H9 (cell line): ENCODE measurements around the gene NME2. TPM values are rescaled to one million over a fixed set of nuclear protein-coding genes. Genes with fewer than 3 reads are reported as not detected.

Experiments used
- DNase-seq: peaks from one replicate; pipeline ENCODE4 v3.0.0-alpha.2; 2017
- H2AFZ ChIP-seq: one replicate; pipeline ENCODE4 v1.6.1; 2013; ENCODE audit warnings: mild to moderate bottlenecking, low read length, control low read depth, moderate library complexity
- H2AK5ac ChIP-seq: 2 replicates; pipeline ENCODE4 v1.6.1; 2013; ENCODE audit warnings: low read length, control low read depth, mixed read lengths; ENCODE audit not compliant: insufficient read length
- H2BK120ac ChIP-seq: one replicate; pipeline ENCODE4 v1.6.1; 2013; ENCODE audit warnings: low read depth, mild to moderate bottlenecking, low read length, control low read depth, inconsistent platforms; ENCODE audit not compliant: poor library complexity, severe bottlenecking
- H2BK12ac ChIP-seq: 2 replicates; pipeline ENCODE4 v1.6.1; 2013; ENCODE audit warnings: low read length, control low read depth, mixed read lengths, low read depth; ENCODE audit not compliant: insufficient read length
- H2BK15ac ChIP-seq: 2 replicates; pipeline ENCODE4 v1.6.1; 2013; ENCODE audit warnings: low read depth, low read length, control low read depth
- H2BK20ac ChIP-seq: one replicate; pipeline ENCODE4 v1.6.1; 2013; ENCODE audit warnings: low read depth, mild to moderate bottlenecking, low read length, control low read depth, inconsistent platforms; ENCODE audit not compliant: poor library complexity, severe bottlenecking
- H2BK5ac ChIP-seq: 2 replicates; pipeline ENCODE4 v1.6.1; 2013; ENCODE audit warnings: low read length, control low read depth, mixed read lengths; ENCODE audit not compliant: insufficient read length
- H3K14ac ChIP-seq: 2 replicates; pipeline ENCODE4 v1.6.1; 2013; ENCODE audit warnings: low read length, control low read depth; ENCODE audit not compliant: insufficient read depth
- H3K18ac ChIP-seq: 2 replicates; pipeline ENCODE4 v1.6.1; 2013; ENCODE audit warnings: low read depth, mild to moderate bottlenecking, mixed read lengths, low read length, control low read depth; ENCODE audit not compliant: insufficient read length
- H3K23ac ChIP-seq: 2 replicates; pipeline ENCODE4 v1.6.1; 2013; ENCODE audit warnings: low read length, control low read depth, mixed read lengths, low read depth; ENCODE audit not compliant: insufficient read length
- H3K23me2 ChIP-seq: 2 replicates; pipeline ENCODE4 v1.6.1; 2013; ENCODE audit warnings: low read depth, mild to moderate bottlenecking, mixed read lengths, low read length, control low read depth; ENCODE audit not compliant: insufficient read length, poor library complexity, severe bottlenecking
- H3K27ac ChIP-seq: 2 replicates; pipeline ENCODE4 v1.5.1; 2013; ENCODE audit warnings: low read length, control low read depth, mixed read lengths, low read depth; ENCODE audit not compliant: insufficient read length
- H3K27me3 ChIP-seq: 2 replicates; pipeline ENCODE4 v1.6.1; 2013; ENCODE audit warnings: low read length, control low read depth, inconsistent platforms; ENCODE audit not compliant: insufficient read depth
- H3K4ac ChIP-seq: 2 replicates; pipeline ENCODE4 v1.6.1; 2013; ENCODE audit warnings: low read depth, mild to moderate bottlenecking, control low read depth, inconsistent platforms, low read length, moderate library complexity
- H3K4me1 ChIP-seq: 2 replicates; pipeline ENCODE4 v1.6.1; 2013; ENCODE audit warnings: low read length, control low read depth, inconsistent platforms; ENCODE audit not compliant: insufficient read depth
- H3K4me2 ChIP-seq: 2 replicates; pipeline ENCODE4 v1.6.1; 2013; ENCODE audit warnings: low read length, control low read depth, mixed read lengths; ENCODE audit not compliant: insufficient read length, insufficient read depth
- H3K56ac ChIP-seq: 2 replicates; pipeline ENCODE4 v1.6.1; 2013; ENCODE audit warnings: low read depth, mild to moderate bottlenecking, mixed read lengths, low read length, control low read depth; ENCODE audit not compliant: insufficient read length
- H3K79me1 ChIP-seq: 2 replicates; pipeline ENCODE4 v1.6.1; 2013; ENCODE audit warnings: low read depth, mild to moderate bottlenecking, moderate library complexity, low read length, control low read depth, inconsistent platforms; ENCODE audit not compliant: insufficient read depth, poor library complexity, severe bottlenecking
- H3K79me2 ChIP-seq: 2 replicates; pipeline ENCODE4 v1.6.1; 2013; ENCODE audit warnings: low read length, control low read depth, inconsistent platforms; ENCODE audit not compliant: insufficient read depth
- H3K9ac ChIP-seq: 2 replicates; pipeline ENCODE4 v1.6.1; 2013; ENCODE audit warnings: low read length, control low read depth, mixed read lengths; ENCODE audit not compliant: insufficient read length; ENCODE audit errors: extremely low read depth
- H3K9me3 ChIP-seq: one replicate; pipeline ENCODE4 v1.6.1; 2013; ENCODE audit warnings: low read depth, low read length, inconsistent platforms; ENCODE audit not compliant: control insufficient read depth
- H3T11ph ChIP-seq: one replicate; pipeline ENCODE4 v1.6.1; 2013; ENCODE audit warnings: mild to moderate bottlenecking, low read length, control low read depth, inconsistent platforms
- H4K20me1 ChIP-seq: one replicate; pipeline ENCODE4 v1.6.1; 2013; ENCODE audit not compliant: control insufficient read depth, insufficient read length, insufficient read depth
- H4K5ac ChIP-seq: 2 replicates; pipeline ENCODE4 v1.6.1; 2013; ENCODE audit warnings: low read depth, mild to moderate bottlenecking, mixed read lengths, low read length, control low read depth; ENCODE audit not compliant: insufficient read length
- H4K8ac ChIP-seq: replicated peaks from 2 replicates; pipeline ENCODE4 v1.6.1; 2013; ENCODE audit warnings: low read length, control low read depth, mixed read lengths, low read depth; ENCODE audit not compliant: insufficient read length
- H4K91ac ChIP-seq: 2 replicates; pipeline ENCODE4 v1.6.1; 2013; ENCODE audit warnings: low read depth, mild to moderate bottlenecking, moderate library complexity, mixed read lengths, low read length, control low read depth; ENCODE audit not compliant: insufficient read length
- H3K27ac Mint-ChIP-seq, 3 experiments: 2 replicates in 2 of 3; 3 replicates in 1 of 3; pipeline ENCODE4 v1.8.0; 2020 to 2021; ENCODE audit warnings: mixed read lengths in 3 of 3, mild to moderate bottlenecking in 1 of 3, moderate library complexity in 1 of 3
- H3K27me3 Mint-ChIP-seq: 2 replicates; pipeline ENCODE4 v1.8.0; 2021; ENCODE audit warnings: low read depth, mild to moderate bottlenecking, moderate library complexity, mixed read lengths
- H3K36me3 Mint-ChIP-seq, 3 experiments: 2 replicates in 2 of 3; 3 replicates in 1 of 3; pipeline ENCODE4 v1.8.0; 2020 to 2021; ENCODE audit warnings: low read depth in 3 of 3, mixed read lengths in 3 of 3; ENCODE audit not compliant: insufficient read depth in 1 of 3
- H3K4me1 Mint-ChIP-seq, 2 experiments: 2 replicates each; pipeline ENCODE4 v1.8.0; 2020; ENCODE audit warnings: mixed read lengths in 2 of 2
- H3K4me3 Mint-ChIP-seq, 2 experiments: 2 replicates in 1 of 2; 3 replicates in 1 of 2; pipeline ENCODE4 v1.8.0; 2020 to 2021; ENCODE audit warnings: mild to moderate bottlenecking in 2 of 2, mixed read lengths in 2 of 2, moderate library complexity in 1 of 2
- H3K9me3 Mint-ChIP-seq, 2 experiments: 2 replicates in 1 of 2; 3 replicates in 1 of 2; pipeline ENCODE4 v1.8.0; 2020; ENCODE audit warnings: mild to moderate bottlenecking in 2 of 2, mixed read lengths in 2 of 2, moderate library complexity in 1 of 2
- WGBS: extraction: QIAGEN DNeasy Blood & Tissue Kit; methylation state at CpG from one replicate; pipeline ENCODE4 v1.1.7; 2013; ENCODE audit warnings: missing lambda C conversion rate, low lambda C conversion rate, mixed read lengths; ENCODE audit not compliant: insufficient read length; ENCODE audit errors: extremely low coverage; 5-methylcytosine and 5-hydroxymethylcytosine counted together
- total RNA-seq: library from RNA; stranded (reverse); gene quantifications from 2 replicates; pipeline ENCODE4 v1.2.1, GENCODE V29; 2021
- TF ChIP-seq, protein P1 (sequence below): fragments of 200-600 bp; sonication (generic); conservative IDR thresholded peaks from 3 replicates; pipeline ENCODE4 v1.8.0; 2021; ENCODE audit warnings: antibody characterized with exemption, mild to moderate bottlenecking

Gene NME2
- total RNA-seq, 1 experiment from 2014 or later: 819 TPM

- no peak overlapping the region for H3T11ph ChIP-seq
- no peak overlapping the region for H3K18ac ChIP-seq
- no peak overlapping the region for H2AFZ ChIP-seq
- H4K8ac ChIP-seq: no peak overlapping the region
- H3K79me1 ChIP-seq: peaks cover 4% of the 10 kb centered on the region
- Mint-ChIP-seq H3K4me3 (peak overlapping the region; percentile 83 to 94), H3K27me3 (no peaks in the 10 kb centered on the region), H3K4me1 (peaks cover 17 to 20% of the 10 kb centered on the region in 2 experiments), H3K27ac (peak overlapping the region; percentile 87 to 99 (median 91); a peak in 6 of 7 replicates), H3K36me3 (peaks cover 46 to 65% (median 60%) of the 10 kb centered on the region in 3 experiments), H3K9me3 (no peaks in the 10 kb centered on the region)
- no peak overlapping the region for H4K91ac ChIP-seq
- no peak overlapping the region for H3K27ac ChIP-seq
- H2BK15ac ChIP-seq: no peak overlapping the region
- no peak overlapping the region for H2BK120ac ChIP-seq
- peak; percentile 74 for DNase-seq
- no CpG with 5 or more reads among the region's 16 CpGs for WGBS
- no peak overlapping the region for H2BK5ac ChIP-seq
- H3K56ac ChIP-seq: no peak overlapping the region
- H3K4ac ChIP-seq: no peak overlapping the region
- peaks cover 13% of the 10 kb centered on the region for H3K23me2 ChIP-seq
- no peaks in the 10 kb centered on the region for H3K9me3 ChIP-seq
- peak overlapping the region; percentile 95 for H3K4me2 ChIP-seq
- no peaks in the 10 kb centered on the region for H3K4me1 ChIP-seq
- H3K14ac ChIP-seq: no peak overlapping the region
- H4K5ac ChIP-seq: no peak overlapping the region
- no peak overlapping the region for H2BK12ac ChIP-seq
- no peak overlapping the region for H3K9ac ChIP-seq
- H3K79me2 ChIP-seq: no peaks in the 10 kb centered on the region; the same call in 1 of the 2 replicates
- H3K23ac ChIP-seq: no peak overlapping the region
- H2BK20ac ChIP-seq: no peak overlapping the region
- no peaks in the 10 kb centered on the region for H4K20me1 ChIP-seq
- H2AK5ac ChIP-seq: no peak overlapping the region
- TF ChIP-seq, protein P1, sequence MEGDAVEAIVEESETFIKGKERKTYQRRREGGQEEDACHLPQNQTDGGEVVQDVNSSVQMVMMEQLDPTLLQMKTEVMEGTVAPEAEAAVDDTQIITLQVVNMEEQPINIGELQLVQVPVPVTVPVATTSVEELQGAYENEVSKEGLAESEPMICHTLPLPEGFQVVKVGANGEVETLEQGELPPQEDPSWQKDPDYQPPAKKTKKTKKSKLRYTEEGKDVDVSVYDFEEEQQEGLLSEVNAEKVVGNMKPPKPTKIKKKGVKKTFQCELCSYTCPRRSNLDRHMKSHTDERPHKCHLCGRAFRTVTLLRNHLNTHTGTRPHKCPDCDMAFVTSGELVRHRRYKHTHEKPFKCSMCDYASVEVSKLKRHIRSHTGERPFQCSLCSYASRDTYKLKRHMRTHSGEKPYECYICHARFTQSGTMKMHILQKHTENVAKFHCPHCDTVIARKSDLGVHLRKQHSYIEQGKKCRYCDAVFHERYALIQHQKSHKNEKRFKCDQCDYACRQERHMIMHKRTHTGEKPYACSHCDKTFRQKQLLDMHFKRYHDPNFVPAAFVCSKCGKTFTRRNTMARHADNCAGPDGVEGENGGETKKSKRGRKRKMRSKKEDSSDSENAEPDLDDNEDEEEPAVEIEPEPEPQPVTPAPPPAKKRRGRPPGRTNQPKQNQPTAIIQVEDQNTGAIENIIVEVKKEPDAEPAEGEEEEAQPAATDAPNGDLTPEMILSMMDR: no peak
- H3K27me3 ChIP-seq: no peaks in the 10 kb centered on the region
These were observed 1.1 kb upstream of the NME2 start for GRCh38 chr17:51164911-51165679.
